Measurements from ENCODE around the gene ALK.

ALK gene

DNA sequence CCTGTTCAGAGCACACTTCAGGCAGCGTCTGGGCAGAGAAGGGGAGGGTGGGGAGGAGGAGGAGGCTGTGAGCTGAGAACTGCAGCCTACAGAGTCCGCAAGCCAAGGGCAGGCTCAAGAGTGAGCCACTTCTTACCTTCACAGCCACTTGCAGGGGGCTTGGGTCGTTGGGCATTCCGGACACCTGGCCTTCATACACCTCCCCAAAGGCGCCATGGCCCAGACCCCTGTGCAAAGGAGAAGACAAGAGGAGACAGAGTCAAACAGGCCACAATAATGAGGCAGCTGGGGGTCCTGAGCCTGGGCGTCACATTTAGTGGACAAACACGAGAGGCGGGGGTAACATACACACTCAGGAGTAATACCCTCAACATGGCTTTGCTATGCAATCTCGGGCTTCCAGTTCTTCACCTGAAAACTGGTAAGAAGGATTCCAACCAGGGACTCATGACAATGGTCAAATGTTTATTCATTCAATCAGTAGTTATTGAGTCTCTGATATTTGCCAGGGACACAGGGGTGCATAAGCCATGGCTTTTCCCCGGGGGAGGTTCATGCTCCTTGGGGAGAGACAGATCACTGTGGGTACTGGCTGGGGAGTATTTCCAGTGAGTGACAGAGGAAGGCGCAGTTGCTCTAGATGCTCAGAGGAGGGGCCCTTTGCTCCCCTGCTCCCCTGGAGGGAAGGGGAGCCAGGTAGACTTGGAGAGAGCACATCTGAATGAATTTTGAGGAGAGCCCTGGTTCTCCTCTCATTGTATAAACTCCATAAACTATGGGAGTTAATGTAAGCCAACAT lies 698.8 kb downstream of the ALK start:
- no peak for TF ChIP-seq POLR2AphosphoS5 (IDR thresholded peaks at IDR 0.05; ENCODE audit: low read depth, low read length)
- TF ChIP-seq, protein P1, sequence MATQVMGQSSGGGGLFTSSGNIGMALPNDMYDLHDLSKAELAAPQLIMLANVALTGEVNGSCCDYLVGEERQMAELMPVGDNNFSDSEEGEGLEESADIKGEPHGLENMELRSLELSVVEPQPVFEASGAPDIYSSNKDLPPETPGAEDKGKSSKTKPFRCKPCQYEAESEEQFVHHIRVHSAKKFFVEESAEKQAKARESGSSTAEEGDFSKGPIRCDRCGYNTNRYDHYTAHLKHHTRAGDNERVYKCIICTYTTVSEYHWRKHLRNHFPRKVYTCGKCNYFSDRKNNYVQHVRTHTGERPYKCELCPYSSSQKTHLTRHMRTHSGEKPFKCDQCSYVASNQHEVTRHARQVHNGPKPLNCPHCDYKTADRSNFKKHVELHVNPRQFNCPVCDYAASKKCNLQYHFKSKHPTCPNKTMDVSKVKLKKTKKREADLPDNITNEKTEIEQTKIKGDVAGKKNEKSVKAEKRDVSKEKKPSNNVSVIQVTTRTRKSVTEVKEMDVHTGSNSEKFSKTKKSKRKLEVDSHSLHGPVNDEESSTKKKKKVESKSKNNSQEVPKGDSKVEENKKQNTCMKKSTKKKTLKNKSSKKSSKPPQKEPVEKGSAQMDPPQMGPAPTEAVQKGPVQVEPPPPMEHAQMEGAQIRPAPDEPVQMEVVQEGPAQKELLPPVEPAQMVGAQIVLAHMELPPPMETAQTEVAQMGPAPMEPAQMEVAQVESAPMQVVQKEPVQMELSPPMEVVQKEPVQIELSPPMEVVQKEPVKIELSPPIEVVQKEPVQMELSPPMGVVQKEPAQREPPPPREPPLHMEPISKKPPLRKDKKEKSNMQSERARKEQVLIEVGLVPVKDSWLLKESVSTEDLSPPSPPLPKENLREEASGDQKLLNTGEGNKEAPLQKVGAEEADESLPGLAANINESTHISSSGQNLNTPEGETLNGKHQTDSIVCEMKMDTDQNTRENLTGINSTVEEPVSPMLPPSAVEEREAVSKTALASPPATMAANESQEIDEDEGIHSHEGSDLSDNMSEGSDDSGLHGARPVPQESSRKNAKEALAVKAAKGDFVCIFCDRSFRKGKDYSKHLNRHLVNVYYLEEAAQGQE (IDR thresholded peaks at IDR 0.05; ENCODE audit: insufficient read depth in 1 of 2, low read depth in 2 of 2, low read length in 2 of 2) = no peak
- TF ChIP-seq SIN3A (IDR thresholded peaks at IDR 0.05; ENCODE audit: borderline replicate concordance, insufficient read depth, low read length) = no peak
- TF ChIP-seq FOXP2 (optimal IDR thresholded peaks at IDR 0.05; ENCODE audit: borderline replicate concordance, extremely low read depth, extremely low read length, insufficient read depth) = no peak
- no peak for TF ChIP-seq TAF1 (IDR thresholded peaks at IDR 0.05; ENCODE audit: borderline replicate concordance, insufficient read depth, low read length)

DNA sequence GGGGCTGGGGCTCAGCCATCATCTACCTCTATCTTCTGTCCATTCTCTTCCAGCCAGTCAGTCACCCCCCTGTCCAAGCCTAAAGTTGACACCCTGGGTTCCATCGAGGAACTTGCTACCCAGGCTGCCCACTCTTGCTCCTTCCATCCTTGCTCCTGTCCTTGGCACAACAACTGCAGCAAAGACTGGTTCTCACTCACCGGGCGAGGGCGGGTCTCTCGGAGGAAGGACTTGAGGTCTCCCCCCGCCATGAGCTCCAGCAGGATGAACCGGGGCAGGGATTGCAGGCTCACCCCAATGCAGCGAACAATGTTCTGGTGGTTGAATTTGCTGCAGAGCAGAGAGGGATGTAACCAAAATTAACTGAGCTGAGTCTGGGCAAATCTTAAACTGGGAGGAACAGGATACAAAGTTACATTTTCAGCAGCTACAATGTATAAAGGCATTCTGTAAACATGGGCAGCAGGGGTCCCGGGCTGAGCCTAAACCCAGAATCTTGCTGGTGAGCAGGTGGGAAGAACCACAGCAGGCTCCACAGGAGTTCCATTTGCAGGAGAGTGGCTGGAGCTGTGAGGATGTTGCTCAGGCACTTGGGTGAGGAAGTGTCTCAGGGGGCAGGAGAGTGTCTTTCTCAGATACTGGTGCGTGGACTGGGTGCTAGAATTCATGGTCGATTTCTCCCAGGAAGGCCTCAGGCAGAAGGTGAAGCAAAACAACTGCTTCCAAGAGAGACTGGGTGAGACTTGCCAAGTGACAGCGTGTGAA lies 700.7 kb downstream of the ALK start:
- TF ChIP-seq FOXP2 (optimal IDR thresholded peaks at IDR 0.05; ENCODE audit: borderline replicate concordance, extremely low read depth, extremely low read length, insufficient read depth) (no peak), TAF1 (IDR thresholded peaks at IDR 0.05; ENCODE audit: borderline replicate concordance, insufficient read depth, low read length) (no peak), SIN3A (IDR thresholded peaks at IDR 0.05; ENCODE audit: borderline replicate concordance, insufficient read depth, low read length) (no peak), POLR2AphosphoS5 (IDR thresholded peaks at IDR 0.05; ENCODE audit: low read depth, low read length) (no peak)
- TF ChIP-seq, protein P1 (IDR thresholded peaks at IDR 0.05; ENCODE audit: insufficient read depth in 1 of 2, low read depth in 2 of 2, low read length in 2 of 2) = no peak

DNA sequence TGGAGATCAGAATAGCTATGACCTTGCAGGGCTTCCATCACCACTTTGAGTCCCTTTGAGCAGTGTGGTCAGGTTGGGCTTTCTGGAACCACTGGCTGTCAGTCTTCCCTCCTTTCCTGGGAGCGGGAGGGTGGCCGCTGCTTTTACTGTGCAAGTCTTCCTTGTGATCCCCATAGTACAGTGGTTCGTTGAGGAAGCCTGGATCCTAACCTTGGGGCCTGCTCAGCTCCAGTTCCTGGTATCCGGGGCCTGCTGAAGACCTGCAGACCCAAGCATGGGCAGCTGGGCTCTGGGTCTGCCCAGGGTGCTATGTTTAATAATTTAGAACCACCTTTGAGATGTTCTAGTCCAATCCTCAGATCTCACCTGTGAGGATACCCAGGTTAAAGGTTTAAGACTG lies 702.0 kb downstream of the ALK start:
- TF ChIP-seq TAF1 (IDR thresholded peaks at IDR 0.05; ENCODE audit: borderline replicate concordance, insufficient read depth, low read length) (no peak), POLR2AphosphoS5 (IDR thresholded peaks at IDR 0.05; ENCODE audit: low read depth, low read length) (no peak), SIN3A (IDR thresholded peaks at IDR 0.05; ENCODE audit: borderline replicate concordance, insufficient read depth, low read length) (no peak), FOXP2 (optimal IDR thresholded peaks at IDR 0.05; ENCODE audit: borderline replicate concordance, extremely low read depth, extremely low read length, insufficient read depth) (no peak)
- TF ChIP-seq, protein P1 (IDR thresholded peaks at IDR 0.05; ENCODE audit: insufficient read depth in 1 of 2, low read depth in 2 of 2, low read length in 2 of 2) = no peak

DNA sequence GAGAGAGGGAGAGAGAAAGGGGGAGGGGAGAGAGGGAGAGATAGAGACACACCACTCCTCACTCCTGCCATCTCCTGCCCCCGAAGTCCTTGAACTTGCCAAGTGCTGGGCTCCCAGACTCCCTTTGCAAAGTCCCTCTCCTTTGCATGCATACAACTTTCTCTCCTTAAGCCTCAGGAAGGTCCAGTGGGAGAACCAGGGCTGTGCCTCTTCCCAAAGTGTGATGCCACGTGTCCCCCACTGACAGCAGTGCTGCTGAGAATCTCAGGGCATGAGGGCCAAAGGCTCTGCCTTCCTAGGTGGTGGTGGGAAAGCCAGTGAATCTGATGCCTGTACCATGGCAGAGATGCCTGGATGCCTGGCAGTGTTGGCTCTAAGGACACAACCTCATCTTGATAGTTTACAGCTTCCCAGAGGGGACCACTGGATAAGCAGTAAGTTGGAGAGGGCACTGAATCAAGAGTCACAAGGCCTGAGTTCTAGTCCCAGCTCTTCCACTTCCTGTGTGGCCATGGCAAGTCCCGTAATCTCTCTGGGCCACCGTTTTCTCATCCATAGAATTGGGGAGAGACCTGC lies 702.7 kb downstream of the ALK start:
- no peak for TF ChIP-seq POLR2AphosphoS5 (IDR thresholded peaks at IDR 0.05; ENCODE audit: low read depth, low read length)
- TF ChIP-seq FOXP2 (optimal IDR thresholded peaks at IDR 0.05; ENCODE audit: borderline replicate concordance, extremely low read depth, extremely low read length, insufficient read depth) = no peak
- no peak for TF ChIP-seq TAF1 (IDR thresholded peaks at IDR 0.05; ENCODE audit: borderline replicate concordance, insufficient read depth, low read length)
- TF ChIP-seq, protein P1 (IDR thresholded peaks at IDR 0.05; ENCODE audit: insufficient read depth in 1 of 2, low read depth in 2 of 2, low read length in 2 of 2) = no peak
- TF ChIP-seq SIN3A (IDR thresholded peaks at IDR 0.05; ENCODE audit: borderline replicate concordance, insufficient read depth, low read length) = no peak
